Hematopoietic multipotent progenitor cell treated with erythropoietin and hydrocortisone succinate and interleukin-3 and kit ligand, for 17 days (in vitro differentiated cells): Measurements from ENCODE around the gene METTL26.

ENCODE experiments used
- DNase-seq: peaks from one replicate; pipeline ENCODE4 v3.0.0-alpha.2; 2015; ENCODE audit warnings: low spot score

The METTL26 gene

GRCh38 chr16:638034-638543 is 2.0 kb upstream of the METTL26 start:
- DNase-seq = no peak

- no peak for DNase-seq
Observed at GRCh38 chr16:637081-638018, 1.2 kb upstream of the METTL26 start.

- DNase-seq = no peak
Observed at GRCh38 chr16:635573-636205, 416 bp downstream of the METTL26 start.

GRCh38 chr16:634996-635395 is 1.1 kb downstream of the METTL26 start:
- no peak for DNase-seq

- DNase-seq = no peak
Observed at GRCh38 chr16:634051-634670, 1.9 kb downstream of the METTL26 start.

GRCh38 chr16:633336-634050 is 2.6 kb downstream of the METTL26 start:
- no peak for DNase-seq

GRCh38 chr16:632486-633335 is 3.4 kb downstream of the METTL26 start:
- DNase-seq = no peak

GRCh38 chr16:631808-632358 is 4.2 kb downstream of the METTL26 start:
- no peak for DNase-seq

GRCh38 chr16:630815-631405 is 5.2 kb downstream of the METTL26 start, which contains the start of gene WFIKKN1:
TSS of gene WFIKKN1 (plus strand) at chr16:630985. CDS start at chr16:631254, 269 bp downstream.
- no peak for DNase-seq

- DNase-seq = no peak
Observed at GRCh38 chr16:630249-630814, 5.8 kb downstream of the METTL26 start.

- DNase-seq = no peak
Observed at GRCh38 chr16:629833-630248, 6.3 kb downstream of the METTL26 start.

GRCh38 chr16:629185-629832 is 6.8 kb downstream of the METTL26 start:
- DNase-seq = no peak

GRCh38 chr16:628321-629061 is 7.6 kb downstream of the METTL26 start:
- DNase-seq = no peak

GRCh38 chr16:627454-628239 is 8.5 kb downstream of the METTL26 start:
- DNase-seq = no peak

GRCh38 chr16:626787-627453 is 9.2 kb downstream of the METTL26 start:
- no peak for DNase-seq

- DNase-seq = no peak
Observed at GRCh38 chr16:625977-626765, 9.9 kb downstream of the METTL26 start.
